Trophoblast cell (in vitro differentiated cells and primary cell): ENCODE measurements around the gene PDE4B.

Experiments used
- DNase-seq, 2 donors: peaks; one replicate each; pipeline ENCODE4 v3.0.0-alpha.2; 2016
- H2AFZ ChIP-seq: 2 replicates; pipeline ENCODE4 v1.6.1; 2013; ENCODE audit warnings: low read length, moderate library complexity, mild to moderate bottlenecking; ENCODE audit not compliant: insufficient read depth, poor library complexity
- H2AK5ac ChIP-seq: 2 replicates; pipeline ENCODE4 v1.6.1; 2013; ENCODE audit warnings: mild to moderate bottlenecking, low read length
- H2BK120ac ChIP-seq: 2 replicates; pipeline ENCODE4 v1.6.1; 2013; ENCODE audit warnings: low read length, mild to moderate bottlenecking, moderate library complexity; ENCODE audit not compliant: insufficient read depth, poor library complexity
- H2BK12ac ChIP-seq: 2 replicates; pipeline ENCODE4 v1.6.1; 2013; ENCODE audit warnings: mild to moderate bottlenecking, low read length, moderate library complexity
- H2BK5ac ChIP-seq: 2 replicates; pipeline ENCODE4 v1.6.1; 2013; ENCODE audit warnings: low read length, low read depth, moderate library complexity, mild to moderate bottlenecking; ENCODE audit not compliant: poor library complexity
- H3K14ac ChIP-seq: 2 replicates; pipeline ENCODE4 v1.6.1; 2013; ENCODE audit warnings: mild to moderate bottlenecking, low read length
- H3K18ac ChIP-seq: 2 replicates; pipeline ENCODE4 v1.6.1; 2013; ENCODE audit warnings: mild to moderate bottlenecking, low read length
- H3K23ac ChIP-seq: 2 replicates; pipeline ENCODE4 v1.6.1; 2013; ENCODE audit warnings: low read length
- H3K27ac ChIP-seq: 2 replicates; pipeline ENCODE4 v1.5.1; 2013; ENCODE audit warnings: low read depth, mild to moderate bottlenecking, inconsistent platforms, low read length, moderate library complexity
- H3K27me3 ChIP-seq: 2 replicates; pipeline ENCODE4 v1.6.1; 2013; ENCODE audit warnings: inconsistent platforms, mild to moderate bottlenecking, low read length, moderate library complexity; ENCODE audit not compliant: insufficient read depth
- H3K36me3 ChIP-seq, 2 experiments: 1 replicate in 1 of 2; 2 replicates in 1 of 2; pipeline ENCODE4 v1.6.1; 2013; ENCODE audit warnings: low read length in 2 of 2, mild to moderate bottlenecking in 2 of 2, moderate library complexity in 1 of 2; ENCODE audit not compliant: insufficient read depth in 2 of 2, control insufficient read depth in 1 of 2
- H3K4ac ChIP-seq: 2 replicates; pipeline ENCODE4 v1.6.1; 2013; ENCODE audit warnings: low read depth, mild to moderate bottlenecking, low read length, moderate library complexity
- H3K4me1 ChIP-seq, 2 experiments: 1 replicate in 1 of 2; 2 replicates in 1 of 2; pipeline ENCODE4 v1.6.1; 2013; ENCODE audit warnings: low read length in 2 of 2, mild to moderate bottlenecking in 2 of 2, moderate library complexity in 1 of 2; ENCODE audit not compliant: insufficient read depth in 2 of 2, control insufficient read depth in 1 of 2
- H3K4me2 ChIP-seq: 2 replicates; pipeline ENCODE4 v1.6.1; 2013; ENCODE audit warnings: inconsistent platforms, mild to moderate bottlenecking, low read length, moderate library complexity
- H3K4me3 ChIP-seq: 2 replicates; pipeline ENCODE4 v1.5.1; 2013; ENCODE audit warnings: mild to moderate bottlenecking, low read depth, low read length, inconsistent platforms
- H3K79me1 ChIP-seq: one replicate; pipeline ENCODE4 v1.6.1; 2013; ENCODE audit warnings: low read length
- H3K79me2 ChIP-seq: 2 replicates; pipeline ENCODE4 v1.6.1; 2013; ENCODE audit warnings: low read length, mild to moderate bottlenecking; ENCODE audit not compliant: control insufficient read depth, insufficient read depth, poor library complexity
- H3K9ac ChIP-seq: 2 replicates; pipeline ENCODE4 v1.6.1; 2013; ENCODE audit warnings: mild to moderate bottlenecking, low read length
- H3K9me3 ChIP-seq: 2 replicates; pipeline ENCODE4 v1.6.1; 2013; ENCODE audit warnings: low read depth, mild to moderate bottlenecking, control low read depth, inconsistent platforms, low read length; ENCODE audit not compliant: insufficient read depth
- H4K12ac ChIP-seq: 2 replicates; pipeline ENCODE4 v1.6.1; 2013; ENCODE audit warnings: low read depth, mild to moderate bottlenecking, low read length, moderate library complexity
- H4K8ac ChIP-seq: 2 replicates; pipeline ENCODE4 v1.6.1; 2013; ENCODE audit warnings: low read depth, mild to moderate bottlenecking, low read length, moderate library complexity
- H4K91ac ChIP-seq: one replicate; pipeline ENCODE4 v1.6.1; 2013; ENCODE audit warnings: low read depth, mild to moderate bottlenecking, low read length, moderate library complexity
- WGBS: extraction: QIAGEN DNeasy Blood & Tissue Kit; methylation state at CpG from one replicate; pipeline ENCODE4 v1.1.7; 2013; ENCODE audit warnings: missing lambda C conversion rate; ENCODE audit not compliant: insufficient read length, insufficient coverage; ENCODE audit errors: extremely low coverage; 5-methylcytosine and 5-hydroxymethylcytosine counted together

Gene PDE4B

DNA sequence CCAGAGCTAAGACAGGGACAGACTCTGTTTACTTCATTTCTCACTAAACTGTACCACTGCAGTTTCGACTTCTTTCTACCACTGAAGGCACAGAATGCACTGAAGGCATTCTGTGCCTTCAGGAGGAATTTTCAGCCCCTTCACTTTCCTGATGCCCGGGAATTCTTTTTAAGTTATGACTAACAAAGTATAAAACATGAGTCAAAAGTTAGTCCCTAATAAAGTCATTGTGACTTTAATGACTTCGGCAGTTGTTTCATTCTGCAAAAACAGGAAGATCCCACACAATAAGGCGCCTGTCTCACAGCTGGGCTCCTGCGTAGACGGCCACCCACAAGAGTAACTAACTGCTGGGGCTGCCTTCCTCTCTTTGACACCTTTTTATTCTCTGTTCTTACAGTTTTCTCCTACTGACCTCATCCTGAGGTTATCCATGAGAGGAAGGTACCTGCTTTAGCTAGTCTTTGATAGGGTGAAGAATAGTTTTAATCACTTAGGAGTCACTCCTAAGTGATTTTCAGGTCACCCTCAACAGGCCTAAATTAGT lies 557.4 kb downstream of the PDE4B start:
- H3K4ac ChIP-seq, result no peak overlapping the region
- no peaks in the 10 kb centered on the region for H3K9me3 ChIP-seq
- H3K14ac ChIP-seq, result no peak overlapping the region
- no peaks in the 10 kb centered on the region for H3K27me3 ChIP-seq
- H3K23ac ChIP-seq, result no peak overlapping the region
- H3K4me1 ChIP-seq, result peaks cover 0 to 4% of the 10 kb centered on the region in 2 experiments
- no peak overlapping the region for H4K12ac ChIP-seq
- no peak overlapping the region for H2BK12ac ChIP-seq
- no peak overlapping the region for H2BK5ac ChIP-seq
- no peak overlapping the region for H2AK5ac ChIP-seq
- no peak overlapping the region for H3K27ac ChIP-seq
- no peak overlapping the region for H4K8ac ChIP-seq
- no peaks in the 10 kb centered on the region for H3K79me2 ChIP-seq
- H4K91ac ChIP-seq, result no peak overlapping the region
- no peak overlapping the region for H3K9ac ChIP-seq
- no peaks in the 10 kb centered on the region for H3K36me3 ChIP-seq
- H3K4me2 ChIP-seq, result no peak overlapping the region
- peak in 1 of 2 donors; percentile 12 for DNase-seq
- no peak overlapping the region for H3K4me3 ChIP-seq
- H2AFZ ChIP-seq, result no peak overlapping the region
- no peaks in the 10 kb centered on the region for H3K79me1 ChIP-seq
- no CpG with 5 or more reads among the region's 6 CpGs for WGBS
- H3K18ac ChIP-seq, result no peak overlapping the region
- no peak overlapping the region for H2BK120ac ChIP-seq

DNA sequence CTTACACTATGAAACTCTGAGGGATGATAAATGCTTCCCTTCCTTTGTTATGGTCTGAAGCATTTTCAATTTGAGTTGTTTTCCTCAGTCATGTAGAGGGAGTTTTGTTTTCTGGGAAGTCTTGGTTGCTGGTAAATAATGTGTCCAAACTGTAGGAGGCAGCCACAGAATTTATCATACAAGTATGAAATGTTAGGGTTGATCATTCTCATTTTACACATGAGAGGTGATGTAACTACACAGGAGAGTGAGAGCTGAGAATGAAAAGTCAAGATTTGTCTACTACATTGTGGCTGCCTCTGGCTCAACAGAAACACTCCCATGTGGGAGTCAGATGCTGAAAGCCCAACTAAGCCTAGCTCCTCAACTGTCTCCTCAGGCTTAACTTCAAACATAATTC lies 558.8 kb downstream of the PDE4B start:
- H2BK12ac ChIP-seq, result no peak overlapping the region
- no peak overlapping the region for H3K9ac ChIP-seq
- no peaks in the 10 kb centered on the region for H3K9me3 ChIP-seq
- no peak overlapping the region for H3K27ac ChIP-seq
- H3K14ac ChIP-seq, result no peak overlapping the region
- no peak overlapping the region for H2BK5ac ChIP-seq
- no peak overlapping the region for H3K23ac ChIP-seq
- H3K36me3 ChIP-seq, result no peaks in the 10 kb centered on the region
- H2AK5ac ChIP-seq, result no peak overlapping the region
- H3K79me1 ChIP-seq, result no peaks in the 10 kb centered on the region
- no peak overlapping the region for H3K4me3 ChIP-seq
- H4K91ac ChIP-seq, result no peak overlapping the region
- no peak overlapping the region for H4K8ac ChIP-seq
- H3K4me2 ChIP-seq, result no peak overlapping the region
- peaks cover 0 to 4% of the 10 kb centered on the region in 2 experiments for H3K4me1 ChIP-seq
- H2BK120ac ChIP-seq, result no peak overlapping the region
- H3K79me2 ChIP-seq, result no peaks in the 10 kb centered on the region
- H3K27me3 ChIP-seq, result no peaks in the 10 kb centered on the region
- no peak overlapping the region for H3K4ac ChIP-seq
- no peak overlapping the region for H2AFZ ChIP-seq
- no peak for DNase-seq
- no peak overlapping the region for H4K12ac ChIP-seq
- H3K18ac ChIP-seq, result no peak overlapping the region

DNA sequence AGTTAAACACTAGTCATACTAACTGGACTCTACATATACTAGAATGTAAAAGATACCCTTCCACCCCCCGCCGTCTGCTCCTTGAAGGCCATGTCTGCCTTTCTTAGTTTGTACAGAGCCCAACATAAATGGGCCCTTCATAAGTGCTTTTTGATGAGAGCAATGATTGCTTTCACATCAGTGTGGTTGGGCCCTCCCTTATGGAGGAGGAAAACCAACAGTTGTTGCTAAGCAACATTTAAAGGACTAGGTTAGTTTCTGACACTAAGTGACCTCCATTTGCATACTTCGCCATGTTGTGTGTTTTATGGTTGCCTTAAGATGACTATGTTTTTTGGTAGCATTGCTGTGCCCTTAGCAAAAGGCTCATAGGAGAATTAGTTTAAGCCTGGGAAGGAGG lies 559.2 kb downstream of the PDE4B start:
- no CpG with 5 or more reads among the region's 3 CpGs for WGBS

DNA sequence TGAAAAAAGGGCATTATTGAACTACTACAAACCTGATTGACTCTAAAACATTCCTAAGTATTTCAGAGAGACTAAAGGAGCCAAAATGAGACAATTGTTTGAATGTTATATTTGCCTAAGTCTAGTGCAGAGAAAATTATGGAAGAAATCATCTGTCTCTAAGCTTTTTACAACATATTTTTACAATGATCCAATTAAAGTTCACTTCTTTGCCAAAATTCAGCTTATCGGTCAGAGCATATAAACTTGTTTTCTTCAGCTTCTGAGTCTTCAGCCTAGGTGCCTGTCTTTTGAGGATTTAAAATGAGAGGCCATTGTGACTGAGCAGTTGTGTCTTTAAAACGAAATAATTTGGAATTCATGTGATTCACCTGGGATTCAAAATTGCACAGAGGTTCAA lies 560.1 kb downstream of the PDE4B start:
- no peak overlapping the region for H2AK5ac ChIP-seq
- H4K8ac ChIP-seq, result no peak overlapping the region
- H3K27ac ChIP-seq, result no peak overlapping the region
- H3K9ac ChIP-seq, result no peak overlapping the region
- no peaks in the 10 kb centered on the region for H3K79me1 ChIP-seq
- no peak overlapping the region for H2BK12ac ChIP-seq
- no peak overlapping the region for H2BK120ac ChIP-seq
- no peak overlapping the region for H3K18ac ChIP-seq
- H3K4ac ChIP-seq, result no peak overlapping the region
- H2BK5ac ChIP-seq, result no peak overlapping the region
- H4K91ac ChIP-seq, result no peak overlapping the region
- DNase-seq, result no peak
- peaks cover 0 to 4% of the 10 kb centered on the region in 2 experiments for H3K4me1 ChIP-seq
- no peaks in the 10 kb centered on the region for H3K79me2 ChIP-seq
- H4K12ac ChIP-seq, result no peak overlapping the region
- no peak overlapping the region for H3K14ac ChIP-seq
- no peak overlapping the region for H3K23ac ChIP-seq
- no peaks in the 10 kb centered on the region for H3K36me3 ChIP-seq
- H2AFZ ChIP-seq, result no peak overlapping the region
- no CpG with 5 or more reads among the region's 2 CpGs for whole genome bisulfite sequencing
- H3K9me3 ChIP-seq, result no peaks in the 10 kb centered on the region
- no peak overlapping the region for H3K4me2 ChIP-seq
- no peak overlapping the region for H3K4me3 ChIP-seq
- H3K27me3 ChIP-seq, result no peaks in the 10 kb centered on the region

More for the DNA sequence above, 559.2 kb downstream of the PDE4B start:
- H3K18ac ChIP-seq, result no peak overlapping the region
- no peak overlapping the region for H4K12ac ChIP-seq
- H3K9ac ChIP-seq, result no peak overlapping the region
- no peaks in the 10 kb centered on the region for H3K79me1 ChIP-seq
- H3K79me2 ChIP-seq, result no peaks in the 10 kb centered on the region
- no peaks in the 10 kb centered on the region for H3K36me3 ChIP-seq
- no peak overlapping the region for H3K23ac ChIP-seq
- H3K4me3 ChIP-seq, result no peak overlapping the region
- no peak overlapping the region for H2BK12ac ChIP-seq
- H3K27ac ChIP-seq, result no peak overlapping the region
- H3K27me3 ChIP-seq, result no peaks in the 10 kb centered on the region
- H2AK5ac ChIP-seq, result no peak overlapping the region
- no peaks in the 10 kb centered on the region for H3K9me3 ChIP-seq
- H2BK120ac ChIP-seq, result no peak overlapping the region
- no peak overlapping the region for H3K4ac ChIP-seq
- H3K4me2 ChIP-seq, result no peak overlapping the region
- H3K4me1 ChIP-seq, result peaks cover 0 to 4% of the 10 kb centered on the region in 2 experiments
- DNase-seq, result no peak
- no peak overlapping the region for H3K14ac ChIP-seq
- no peak overlapping the region for H4K91ac ChIP-seq
- no peak overlapping the region for H4K8ac ChIP-seq
- no peak overlapping the region for H2AFZ ChIP-seq
- H2BK5ac ChIP-seq, result no peak overlapping the region
